CD14-positive monocyte (primary cell): ENCODE measurements around the gene SNAP47. TPM values are rescaled to one million over a fixed set of nuclear protein-coding genes. Genes with fewer than 3 reads are reported as not detected.

Experiments
- DNase-seq, 3 donors: peaks; one replicate each; pipeline ENCODE4 v3.0.0-alpha.2; 2011 to 2022
- H2AFZ ChIP-seq: 2 replicates; pipeline ENCODE4 v1.6.0; 2012; ENCODE audit warnings: mild to moderate bottlenecking, low read depth, low read length, inconsistent platforms; ENCODE audit not compliant: insufficient read depth, poor library complexity, severe bottlenecking
- H3K27ac ChIP-seq, 2 donors: 1 replicate in 1 of 2; 2 replicates in 1 of 2; pipeline ENCODE4 v1.5.1; 2012 to 2013; ENCODE audit warnings: low read length in 2 of 2, control low read depth in 1 of 2, inconsistent platforms in 1 of 2, low read depth in 1 of 2, mild to moderate bottlenecking in 1 of 2
- H3K27me3 ChIP-seq, 2 donors: one replicate each; pipeline versions ENCODE4 v1.6.0 to v1.6.1; 2011 to 2013; ENCODE audit warnings: low read length in 2 of 2; ENCODE audit not compliant: control insufficient read depth in 2 of 2, insufficient read depth in 2 of 2
- H3K36me3 ChIP-seq, 2 donors: replicated peaks in 1 of 2; 1 replicate in 1 of 2; 2 replicates in 1 of 2; pipeline versions ENCODE4 v1.5.1 to v1.6.1; 2012 to 2013; ENCODE audit warnings: low read length in 2 of 2, control low read depth in 1 of 2, inconsistent platforms in 1 of 2, mild to moderate bottlenecking in 1 of 2; ENCODE audit not compliant: insufficient read depth in 2 of 2, control insufficient read depth in 1 of 2
- H3K4me1 ChIP-seq, 2 donors: 1 replicate in 1 of 2; 2 replicates in 1 of 2; pipeline versions ENCODE4 v1.5.1 to v1.6.1; 2012 to 2013; ENCODE audit warnings: low read length in 2 of 2, control low read depth in 1 of 2, inconsistent platforms in 1 of 2, mild to moderate bottlenecking in 1 of 2, moderate library complexity in 1 of 2; ENCODE audit not compliant: insufficient read depth in 2 of 2, control insufficient read depth in 1 of 2
- H3K4me2 ChIP-seq: replicated peaks from 2 replicates; pipeline ENCODE3; 2012; ENCODE audit warnings: low read length, moderate library complexity, mild to moderate bottlenecking; ENCODE audit not compliant: poor library complexity, severe bottlenecking; ENCODE audit errors: extremely low read depth
- H3K4me3 ChIP-seq, 3 experiments: fragments of 200-600 bp in 1 of 3; sonication (generic) in 1 of 3; replicated peaks in 1 of 3; 1 replicate in 2 of 3; 2 replicates in 1 of 3; pipeline ENCODE4 v1.5.1; 2011 to 2013; ENCODE audit warnings: low read length in 3 of 3, mild to moderate bottlenecking in 3 of 3, control low read depth in 2 of 3, low read depth in 2 of 3, inconsistent platforms in 1 of 3, moderate library complexity in 1 of 3
- H3K79me2 ChIP-seq: 2 replicates; pipeline ENCODE4 v1.6.0; 2012; ENCODE audit warnings: mild to moderate bottlenecking, control low read depth, inconsistent platforms, low read length, moderate library complexity; ENCODE audit not compliant: insufficient read depth
- H3K9ac ChIP-seq: 2 replicates; pipeline ENCODE4 v1.6.0; 2017; ENCODE audit warnings: low read length, mild to moderate bottlenecking; ENCODE audit not compliant: insufficient read depth, poor library complexity, severe bottlenecking
- H3K9me3 ChIP-seq, 2 donors: replicated peaks in 1 of 2; 1 replicate in 1 of 2; 2 replicates in 1 of 2; pipeline versions ENCODE4 v1.5.1 to v1.6.1; 2012 to 2013; ENCODE audit warnings: low read length in 2 of 2, control low read depth in 1 of 2; ENCODE audit not compliant: control insufficient read depth in 1 of 2, insufficient read depth in 1 of 2
- H4K20me1 ChIP-seq: 2 replicates; pipeline ENCODE4 v1.6.0; 2012; ENCODE audit warnings: mild to moderate bottlenecking, low read length, control low read depth, moderate library complexity; ENCODE audit not compliant: insufficient read depth
- H3K27ac Mint-ChIP-seq, 7 donors: one replicate each; pipeline ENCODE4 v1.8.0; 2020; ENCODE audit warnings: mild to moderate bottlenecking in 7 of 7, mixed read lengths in 7 of 7, moderate library complexity in 6 of 7, inconsistent platforms in 2 of 7
- H3K27me3 Mint-ChIP-seq, 3 donors: one replicate each; pipeline ENCODE4 v1.8.0; 2021 to 2022; ENCODE audit warnings: low read depth in 3 of 3, mild to moderate bottlenecking in 3 of 3, mixed read lengths in 3 of 3, moderate library complexity in 3 of 3, inconsistent platforms in 1 of 3
- H3K36me3 Mint-ChIP-seq, 2 donors: one replicate each; pipeline ENCODE4 v1.8.0; 2020; ENCODE audit warnings: mixed read lengths in 2 of 2, inconsistent platforms in 1 of 2, mild to moderate bottlenecking in 1 of 2
- H3K4me1 Mint-ChIP-seq: one replicate; pipeline ENCODE4 v1.8.0; 2020; ENCODE audit warnings: mild to moderate bottlenecking, mixed read lengths
- H3K4me3 Mint-ChIP-seq, 2 donors: one replicate each; pipeline ENCODE4 v1.8.0; 2020; ENCODE audit warnings: mild to moderate bottlenecking in 2 of 2, mixed read lengths in 2 of 2, moderate library complexity in 1 of 2
- H3K9me3 Mint-ChIP-seq, 7 donors: one replicate each; pipeline ENCODE4 v1.8.0; 2020 to 2022; ENCODE audit warnings: mixed read lengths in 7 of 7, mild to moderate bottlenecking in 6 of 7, moderate library complexity in 6 of 7, inconsistent platforms in 2 of 7
- CTCF ChIP-seq: fragments of 200-600 bp; IDR thresholded peaks from one replicate; pipeline ENCODE4 v1.8.0; 2022; ENCODE audit warnings: antibody characterized with exemption, mild to moderate bottlenecking
- WGBS: methylation state at CpG from one replicate; pipeline ENCODE4 v1.1.5; 2013; ENCODE audit warnings: missing lambda C conversion rate; ENCODE audit not compliant: insufficient coverage; 5-methylcytosine and 5-hydroxymethylcytosine counted together
- intact Hi-C, 2 donors: fragments of 100-400 bp; cut with micrococcal nuclease; formaldehyde crosslinking; loops; one replicate each; pipeline versions ENCODE4 v1.15.0 to v1.15.1; 2023
- polyA plus RNA-seq, 3 donors: library from polyadenylated mRNA; depleted of rRNA in 1 of 3; unstranded in 2 of 3; stranded (reverse) in 1 of 3; fragments of 300-500 nt in 2 of 3; fragments of >200 nt in 1 of 3; fragmentation: Illumina TruSeq in 2 of 3; gene quantifications; 1 replicate in 2 of 3; 2 replicates in 1 of 3; pipeline ENCODE4 v1.2.3, GENCODE V29; 2012 to 2021

Gene SNAP47
- polyA plus RNA-seq, 3 donors: 15.4 to 25.0 (median 20.5) TPM

GRCh38 chr1:227741166-227741870 is 6.1 kb downstream of the SNAP47 start:
- H2AFZ ChIP-seq: no peak overlapping the region
- no peak overlapping the region for H3K27ac ChIP-seq
- Mint-ChIP-seq H3K36me3 (peaks cover 2 to 5% of the 10 kb centered on the region in 2 donors), H3K27ac (no peak overlapping the region), H3K4me1 (peaks cover 5% of the 10 kb centered on the region), H3K4me3 (no peak overlapping the region), H3K27me3 (peaks cover 0 to under 1% (median 0%) of the 10 kb centered on the region in 3 donors), H3K9me3 (no peaks in the 10 kb centered on the region)
- intact Hi-C loops: no loop called here
- H3K4me2 ChIP-seq: no peak overlapping the region
- H4K20me1 ChIP-seq: peaks cover 5% of the 10 kb centered on the region
- H3K4me3 ChIP-seq: no peak overlapping the region
- H3K9me3 ChIP-seq: no peaks in the 10 kb centered on the region
- WGBS: 90% methylated on average over 17 of the region's 17 CpGs
- DNase-seq: no peak
- peaks cover 0 to 3% of the 10 kb centered on the region in 2 donors for H3K4me1 ChIP-seq
- H3K27me3 ChIP-seq: no peaks in the 10 kb centered on the region
- H3K9ac ChIP-seq: no peak overlapping the region
- TF ChIP-seq CTCF: no peak
- H3K36me3 ChIP-seq: no peaks in the 10 kb centered on the region
- peaks cover 22% of the 10 kb centered on the region for H3K79me2 ChIP-seq

- peaks cover 0 to 1% (median 0%) of the 10 kb centered on the region in 3 donors for H3K27me3 Mint-ChIP-seq
- no peak overlapping the region for H3K27ac Mint-ChIP-seq
- no peaks in the 10 kb centered on the region for H3K9me3 Mint-ChIP-seq
- Histone ChIP-seq H2AFZ (no peak overlapping the region), H3K79me2 (peaks cover 16% of the 10 kb centered on the region), H3K4me1 (no peaks in the 10 kb centered on the region), H3K9ac (peak overlapping the region; percentile 4), H3K36me3 (peaks cover 1 to 12% of the 10 kb centered on the region in 2 donors), H3K4me2 (no peak overlapping the region), H3K9me3 (no peaks in the 10 kb centered on the region), H3K27me3 (no peaks in the 10 kb centered on the region), H3K4me3 (no peak overlapping the region), H4K20me1 (peaks cover 11% of the 10 kb centered on the region), H3K27ac (no peak overlapping the region)
- peaks cover 7 to 9% of the 10 kb centered on the region in 2 donors for H3K36me3 Mint-ChIP-seq
- intact Hi-C loops: no loop called here
- no peak overlapping the region for H3K4me3 Mint-ChIP-seq
- DNase-seq: no peak
- 97% methylated on average over 18 of the region's 18 CpGs for WGBS
- TF ChIP-seq CTCF: no peak
- peaks cover 4% of the 10 kb centered on the region for H3K4me1 Mint-ChIP-seq
Measured at GRCh38 chr1:227742738-227743715, 7.8 kb downstream of the SNAP47 start.
